Right lobe of liver (tissue), 4 donors: ENCODE data around the gene LDB1.

ENCODE experiments used
- POLR2A ChIP-seq: fragments of 450-650 bp; IDR thresholded peaks from one replicate; pipeline ENCODE4 v1.6.1; 2017; ENCODE audit warnings: antibody characterized with exemption, mild to moderate bottlenecking
- TF ChIP-seq, protein P1 (sequence below), 4 donors: fragments of 200-600 bp in 3 of 4; fragments of 450-650 bp in 1 of 4; IDR thresholded peaks; one replicate each; pipeline versions ENCODE4 v1.5.1 to v1.8.0; 2016 to 2022; ENCODE audit warnings: antibody characterized with exemption in 4 of 4, mild to moderate bottlenecking in 2 of 4
- donor health status: DM: no; HTN: no; CAD: no.
- donor health status: DM: no; HTN: no; CAD: no.
- donor health status: DM: no; HTN: yes; CAD: no.

DNA sequence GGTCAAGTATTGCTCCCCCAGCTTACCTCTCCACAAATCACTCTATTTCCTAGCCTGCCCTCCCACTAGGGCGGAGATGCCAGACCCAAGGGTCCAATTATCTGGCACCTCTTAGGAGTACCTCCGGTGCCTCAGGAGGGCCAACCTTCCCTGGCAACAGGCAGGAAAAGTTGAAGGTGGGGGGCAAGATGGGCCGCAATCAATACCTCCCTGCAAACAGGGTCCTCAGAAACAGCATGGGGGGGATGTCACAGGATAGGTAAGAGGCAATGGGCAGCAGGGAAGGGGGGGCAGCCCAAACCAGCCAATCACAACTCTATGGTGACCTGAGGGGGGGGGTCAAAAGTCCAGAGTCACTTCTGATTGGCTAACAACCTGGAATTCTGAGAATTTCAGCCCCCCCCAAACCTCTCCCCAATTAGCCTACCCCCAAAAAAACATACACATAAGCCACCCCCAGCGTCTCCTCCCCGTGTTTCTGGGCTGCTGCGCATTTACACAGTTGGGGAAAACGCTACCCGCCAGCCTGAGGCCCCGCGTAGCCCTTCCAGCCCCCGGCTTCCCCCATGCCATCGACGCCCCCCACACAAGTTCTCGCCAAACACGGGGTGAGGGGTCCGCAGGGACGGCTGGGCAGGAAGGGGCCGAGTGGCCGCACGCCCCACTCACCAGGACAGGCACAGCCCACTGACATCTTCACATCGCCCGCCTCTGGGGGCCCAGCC, 589 bp downstream of the LDB1 start:
- no peak for TF ChIP-seq POLR2A
- TF ChIP-seq, protein P1, sequence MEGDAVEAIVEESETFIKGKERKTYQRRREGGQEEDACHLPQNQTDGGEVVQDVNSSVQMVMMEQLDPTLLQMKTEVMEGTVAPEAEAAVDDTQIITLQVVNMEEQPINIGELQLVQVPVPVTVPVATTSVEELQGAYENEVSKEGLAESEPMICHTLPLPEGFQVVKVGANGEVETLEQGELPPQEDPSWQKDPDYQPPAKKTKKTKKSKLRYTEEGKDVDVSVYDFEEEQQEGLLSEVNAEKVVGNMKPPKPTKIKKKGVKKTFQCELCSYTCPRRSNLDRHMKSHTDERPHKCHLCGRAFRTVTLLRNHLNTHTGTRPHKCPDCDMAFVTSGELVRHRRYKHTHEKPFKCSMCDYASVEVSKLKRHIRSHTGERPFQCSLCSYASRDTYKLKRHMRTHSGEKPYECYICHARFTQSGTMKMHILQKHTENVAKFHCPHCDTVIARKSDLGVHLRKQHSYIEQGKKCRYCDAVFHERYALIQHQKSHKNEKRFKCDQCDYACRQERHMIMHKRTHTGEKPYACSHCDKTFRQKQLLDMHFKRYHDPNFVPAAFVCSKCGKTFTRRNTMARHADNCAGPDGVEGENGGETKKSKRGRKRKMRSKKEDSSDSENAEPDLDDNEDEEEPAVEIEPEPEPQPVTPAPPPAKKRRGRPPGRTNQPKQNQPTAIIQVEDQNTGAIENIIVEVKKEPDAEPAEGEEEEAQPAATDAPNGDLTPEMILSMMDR (IDR thresholded peaks at IDR 0.05), result no peak
